ENCODE data around the gene ESRRB.

Gene ESRRB

GRCh38 chr14:76490735-76491134, 114.8 kb downstream of the ESRRB start:
- in situ Hi-C loops (cut with MboI; ENCODE audit: low sequenced_read_pairs), result no loop called here

- in situ Hi-C loops (cut with MboI; ENCODE audit: low sequenced_read_pairs), result no loop called here
Observed at GRCh38 chr14:76491172-76491930, 115.4 kb downstream of the ESRRB start.

- in situ Hi-C loops (cut with MboI; ENCODE audit: low sequenced_read_pairs), result no loop called here
Observed at GRCh38 chr14:76495983-76496382, 120.0 kb downstream of the ESRRB start.

GRCh38 chr14:76496595-76496994, 120.7 kb downstream of the ESRRB start:
- in situ Hi-C loops (cut with MboI; ENCODE audit: low sequenced_read_pairs), result no loop called here

GRCh38 chr14:76497550-76498462, 121.9 kb downstream of the ESRRB start:
- in situ Hi-C loops (cut with MboI; ENCODE audit: low sequenced_read_pairs), result no loop called here

GRCh38 chr14:76498463-76498935, 122.6 kb downstream of the ESRRB start:
- in situ Hi-C loops (cut with MboI; ENCODE audit: low sequenced_read_pairs), result no loop called here

DNA sequence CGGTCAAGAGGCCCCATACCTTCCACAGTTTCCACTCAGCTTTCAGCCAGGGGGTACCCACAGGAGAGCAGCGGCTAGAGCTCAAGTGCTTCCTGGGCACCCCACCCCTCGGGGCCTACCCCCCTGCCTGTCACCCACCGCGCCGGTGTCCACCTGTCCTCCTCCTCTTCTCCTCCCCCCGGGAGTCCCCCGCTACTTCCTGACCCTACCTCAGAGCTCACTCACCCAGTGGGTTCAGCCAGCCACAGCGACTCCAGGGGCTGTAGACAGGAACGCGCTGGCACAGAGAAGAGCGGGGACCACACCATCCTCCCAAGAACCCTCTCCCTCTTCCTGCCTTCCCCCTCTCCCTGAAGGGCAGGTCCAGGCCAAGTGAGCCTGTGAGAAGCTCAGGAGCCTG, 123.0 kb downstream of the ESRRB start:
- in situ Hi-C loops (cut with MboI; ENCODE audit: low sequenced_read_pairs), result no loop called here

- in situ Hi-C loops (cut with MboI; ENCODE audit: low sequenced_read_pairs), result no loop called here
Observed at GRCh38 chr14:76499399-76499798, 123.5 kb downstream of the ESRRB start.

GRCh38 chr14:76500011-76500410, 124.1 kb downstream of the ESRRB start:
- in situ Hi-C loops (cut with MboI; ENCODE audit: low sequenced_read_pairs), result no loop called here

DNA sequence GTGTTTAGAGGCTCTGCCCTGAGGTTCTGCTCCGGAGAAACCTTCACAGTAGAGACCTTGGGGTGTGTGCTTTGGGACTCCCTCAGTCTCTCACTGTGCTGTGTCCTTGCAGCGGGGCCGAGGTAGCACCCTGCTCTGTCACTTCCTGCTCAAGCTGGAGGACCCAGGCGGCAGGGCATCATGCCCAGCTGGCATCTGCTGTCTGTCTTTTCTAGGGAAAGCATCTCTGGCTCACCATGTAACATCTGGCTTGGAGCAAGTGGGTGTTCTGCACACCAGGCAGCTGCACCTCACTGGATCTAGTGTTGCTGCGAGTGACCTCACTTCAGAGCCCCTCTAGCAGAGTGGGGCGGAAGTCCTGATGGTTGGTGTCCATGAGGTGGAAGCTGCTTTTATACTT, 124.5 kb downstream of the ESRRB start:
- in situ Hi-C loops (cut with MboI; ENCODE audit: low sequenced_read_pairs), result no loop called here

GRCh38 chr14:76501156-76501720, 125.3 kb downstream of the ESRRB start:
- in situ Hi-C loops (cut with MboI; ENCODE audit: low sequenced_read_pairs), result no loop called here

DNA sequence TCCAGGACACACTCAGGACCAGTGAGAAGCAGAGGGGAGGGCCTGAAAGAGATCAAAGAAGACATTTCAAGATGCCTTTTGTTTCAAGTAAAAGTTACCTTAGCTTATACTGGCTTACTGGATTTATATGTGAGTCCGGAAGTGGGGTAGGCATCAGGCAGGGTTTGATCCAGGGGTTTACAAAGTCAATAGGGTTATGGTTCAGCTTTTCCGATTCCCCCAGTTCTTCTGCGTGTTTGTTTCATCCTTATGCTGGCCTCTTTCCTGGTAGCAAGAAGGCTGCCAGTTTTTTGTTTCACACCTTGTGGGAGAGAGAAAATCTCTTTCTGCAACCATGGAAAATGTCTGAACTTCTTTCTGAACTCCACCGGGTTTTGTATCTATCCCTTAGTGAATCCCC, 126.3 kb downstream of the ESRRB start:
- in situ Hi-C loops (cut with MboI; ENCODE audit: low sequenced_read_pairs), result no loop called here

- in situ Hi-C loops (cut with MboI; ENCODE audit: low sequenced_read_pairs), result no loop called here
Observed at GRCh38 chr14:76502638-76503037, 126.7 kb downstream of the ESRRB start.

DNA sequence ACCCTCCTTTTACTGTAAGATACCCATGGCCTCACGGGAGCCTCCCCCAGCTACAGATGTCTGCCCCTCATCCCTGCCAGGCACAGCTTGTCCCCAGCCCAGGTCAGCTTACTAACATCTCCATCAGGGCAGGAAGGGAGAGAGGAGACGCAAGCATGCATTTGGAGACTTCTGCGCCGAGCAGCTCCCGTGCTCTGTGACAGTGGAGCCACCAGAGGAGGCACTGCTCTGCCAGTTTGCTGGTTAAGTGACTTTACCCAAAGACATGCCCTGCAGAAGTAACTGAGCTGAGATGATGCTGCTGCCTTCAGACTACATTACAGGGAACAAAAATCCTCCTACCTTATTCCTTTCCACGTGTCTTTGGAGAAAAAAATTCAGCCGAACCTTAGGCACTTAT, 133.4 kb downstream of the ESRRB start:
- in situ Hi-C loops (cut with MboI; ENCODE audit: low sequenced_read_pairs), result no loop called here

DNA sequence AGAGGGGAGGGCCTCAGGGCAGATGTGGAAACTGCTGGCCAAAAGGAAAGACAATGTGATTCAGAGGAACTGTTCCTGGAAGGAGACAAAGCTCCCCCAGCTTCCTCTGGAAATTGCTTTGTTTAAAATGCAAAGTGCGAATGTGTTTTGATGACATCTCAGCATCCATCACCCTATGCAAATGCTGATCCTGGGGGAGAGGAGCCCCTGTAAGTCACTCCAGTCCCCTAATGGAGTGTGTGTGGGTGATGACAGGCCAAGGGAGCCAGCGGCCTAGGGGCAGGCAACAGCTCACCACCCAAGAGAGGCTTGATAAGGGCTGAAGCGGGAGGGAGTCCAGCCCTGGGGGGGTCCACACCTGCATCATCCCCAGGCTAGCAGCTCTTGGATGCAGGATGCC, 134.2 kb downstream of the ESRRB start:
- in situ Hi-C loops (cut with MboI; ENCODE audit: low sequenced_read_pairs), result no loop called here

GRCh38 chr14:76514213-76514998, 138.5 kb downstream of the ESRRB start:
- in situ Hi-C loops (cut with MboI; ENCODE audit: low sequenced_read_pairs), result no loop called here

- in situ Hi-C loops (cut with MboI; ENCODE audit: low sequenced_read_pairs), result no loop called here
Observed at GRCh38 chr14:76516884-76517283, 140.9 kb downstream of the ESRRB start.

GRCh38 chr14:76518366-76518765, 142.4 kb downstream of the ESRRB start:
- in situ Hi-C loops (cut with MboI; ENCODE audit: low sequenced_read_pairs), result no loop called here

GRCh38 chr14:76525106-76525821, 149.3 kb downstream of the ESRRB start:
- in situ Hi-C loops (cut with MboI; ENCODE audit: low sequenced_read_pairs), result no loop called here

DNA sequence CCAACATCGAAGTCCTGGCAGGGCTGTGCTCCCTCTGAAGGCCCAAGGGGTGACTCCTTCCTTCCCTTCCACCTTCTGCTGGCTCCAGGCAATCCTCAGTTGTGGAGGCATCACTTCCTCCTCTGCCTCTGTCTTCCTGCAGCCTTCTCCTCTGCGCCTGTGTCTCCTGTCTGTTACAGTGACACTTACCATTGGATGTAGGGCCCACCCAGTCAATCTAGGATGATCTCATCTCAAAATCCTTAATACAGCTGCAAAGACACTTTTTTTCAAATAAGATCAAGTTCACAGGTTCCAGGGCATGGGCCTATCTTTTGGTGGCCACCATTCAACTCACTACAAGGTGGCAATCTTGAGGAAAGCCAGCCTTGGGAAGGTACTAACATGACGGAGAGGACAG, 155.1 kb downstream of the ESRRB start:
- in situ Hi-C loops (cut with MboI; ENCODE audit: low sequenced_read_pairs), result no loop called here
